OCI-LY1 (cell line): ENCODE results near the gene POLR1B.

Experiments
- H2AFZ ChIP-seq: fragments of 200-600 bp; sonication (generic), shearing (Covaris generic); 2 replicates; pipeline ENCODE4 v1.6.0; 2014; ENCODE audit warnings: antibody characterized with exemption, mild to moderate bottlenecking, low read length
- H3F3A ChIP-seq: fragments of 200-600 bp; sonication (generic), shearing (Covaris generic); 2 replicates; pipeline ENCODE4 v1.6.0; 2014; ENCODE audit warnings: mild to moderate bottlenecking, antibody characterized with exemption, low read length, moderate library complexity; ENCODE audit not compliant: insufficient read depth
- H3K27ac ChIP-seq: fragments of 200-600 bp; sonication (generic); 2 replicates; pipeline ENCODE4 v1.5.1; 2014; ENCODE audit warnings: low read length, mixed run types, mild to moderate bottlenecking, low read depth; ENCODE audit not compliant: poor library complexity, severe bottlenecking
- H3K27me3 ChIP-seq: fragments of 200-600 bp; sonication (generic); 2 replicates; pipeline ENCODE4 v1.6.0; 2014; ENCODE audit warnings: antibody characterized with exemption, mild to moderate bottlenecking, low read length, moderate library complexity; ENCODE audit not compliant: insufficient read depth
- H3K36me3 ChIP-seq: fragments of 200-600 bp; sonication (generic); 2 replicates; pipeline ENCODE4 v1.6.1; 2014; ENCODE audit warnings: mild to moderate bottlenecking, antibody characterized with exemption, low read length, moderate library complexity, mixed read lengths; ENCODE audit not compliant: insufficient read depth
- H3K4me1 ChIP-seq: fragments of 200-600 bp; sonication (generic); 2 replicates; pipeline ENCODE4 v1.5.1; 2014; ENCODE audit warnings: mild to moderate bottlenecking, low read length, moderate library complexity; ENCODE audit not compliant: insufficient read depth, severe bottlenecking
- H3K4me2 ChIP-seq: fragments of 200-600 bp; sonication (generic), shearing (Covaris generic); 2 replicates; pipeline ENCODE4 v1.6.1; 2014; ENCODE audit warnings: low read length
- H3K4me3 ChIP-seq: fragments of 200-600 bp; sonication (generic); 2 replicates; pipeline ENCODE4 v1.5.1; 2014; ENCODE audit warnings: low read length, low read depth, mild to moderate bottlenecking, mixed read lengths; ENCODE audit not compliant: poor library complexity, severe bottlenecking
- H3K79me2 ChIP-seq: fragments of 200-600 bp; shearing (Covaris generic); 2 replicates; pipeline ENCODE4 v1.6.1; 2016; ENCODE audit warnings: mixed run types, low read length, mixed read lengths; ENCODE audit not compliant: insufficient read depth
- H3K9ac ChIP-seq: fragments of 200-600 bp; sonication (generic), shearing (Covaris generic); 2 replicates; pipeline ENCODE4 v1.6.1; 2014; ENCODE audit warnings: mild to moderate bottlenecking, low read length, mixed read lengths
- H3K9me2 ChIP-seq: fragments of 200-600 bp; sonication (generic), shearing (Covaris generic); 2 replicates; pipeline ENCODE4 v1.6.1; 2014; ENCODE audit warnings: low read depth, mild to moderate bottlenecking, low read length, mixed read lengths
- H3K9me3 ChIP-seq: fragments of 200-600 bp; shearing (Covaris generic); 2 replicates; pipeline ENCODE4 v1.6.1; 2014; ENCODE audit warnings: low read length, mixed read lengths
- H4K20me1 ChIP-seq: fragments of 200-600 bp; sonication (generic), shearing (Covaris generic); 2 replicates; pipeline ENCODE4 v1.6.0; 2016; ENCODE audit warnings: mild to moderate bottlenecking, low read length; ENCODE audit not compliant: insufficient read depth
- CTCF ChIP-seq: fragments of 200-600 bp; sonication (generic), shearing (Covaris generic); IDR thresholded peaks from 2 replicates; pipeline ENCODE4 v1.5.1; 2017; ENCODE audit warnings: mild to moderate bottlenecking, antibody characterized with exemption, low read length, moderate library complexity, mixed read lengths
- EZH2 ChIP-seq: fragments of 200-600 bp; sonication (generic), shearing (Covaris generic); IDR thresholded peaks from 2 replicates; pipeline ENCODE4 v1.8.0; 2017; ENCODE audit warnings: borderline replicate concordance, mixed run types, mild to moderate bottlenecking, antibody characterized with exemption, low read length, moderate library complexity, mixed read lengths

The POLR1B gene

GRCh38 chr2:112577756-112578155 is 35.5 kb downstream of the POLR1B start:
- H3K36me3 ChIP-seq: peaks cover 43% of the 10 kb centered on the region

GRCh38 chr2:112579241-112579640 is 37.0 kb downstream of the POLR1B start:
- no peak overlapping the region for H3K4me3 ChIP-seq
- no peak overlapping the region for H3K27ac ChIP-seq
- H3K4me2 ChIP-seq: no peak overlapping the region
- TF ChIP-seq EZH2 (no peak), CTCF (no peak)
- no peak overlapping the region for H2AFZ ChIP-seq
- H3K79me2 ChIP-seq: no peaks in the 10 kb centered on the region
- no peaks in the 10 kb centered on the region for H3K9me2 ChIP-seq
- H3K36me3 ChIP-seq: peaks cover 28% of the 10 kb centered on the region
- H4K20me1 ChIP-seq: no peaks in the 10 kb centered on the region
- H3K4me1 ChIP-seq: peaks cover 19% of the 10 kb centered on the region
- no peaks in the 10 kb centered on the region for H3K27me3 ChIP-seq
- H3K9me3 ChIP-seq: no peaks in the 10 kb centered on the region
- no peak overlapping the region for H3K9ac ChIP-seq
- H3F3A ChIP-seq: 0 out of 2 replicates have a peak, but pooled peaks cover 9% of the 10 kb centered on the region

More at GRCh38 chr2:112577756-112578155, 35.5 kb downstream of the POLR1B start:
- 0 out of 2 replicates have a peak, but pooled peaks cover 5% of the 10 kb centered on the region for H3F3A ChIP-seq
- peaks cover 8% of the 10 kb centered on the region for H3K4me1 ChIP-seq
- no peak overlapping the region for H3K27ac ChIP-seq
- no peak overlapping the region for H3K4me2 ChIP-seq
- H3K9me2 ChIP-seq: no peaks in the 10 kb centered on the region
- no peaks in the 10 kb centered on the region for H4K20me1 ChIP-seq
- H2AFZ ChIP-seq: no peak overlapping the region
- H3K9ac ChIP-seq: no peak overlapping the region
- H3K9me3 ChIP-seq: no peaks in the 10 kb centered on the region
- H3K4me3 ChIP-seq: no peak overlapping the region
- TF ChIP-seq EZH2 (no peak), CTCF (no peak)
- H3K27me3 ChIP-seq: no peaks in the 10 kb centered on the region
- no peaks in the 10 kb centered on the region for H3K79me2 ChIP-seq

- H3K27ac ChIP-seq: no peak overlapping the region
These were observed 37.8 kb downstream of the POLR1B start for GRCh38 chr2:112580084-112580483.

More at GRCh38 chr2:112580084-112580483, 37.8 kb downstream of the POLR1B start:
- TF ChIP-seq EZH2 (no peak), CTCF (no peak)
- H2AFZ ChIP-seq: no peak overlapping the region
- H3K27me3 ChIP-seq: no peaks in the 10 kb centered on the region
- H3K4me2 ChIP-seq: no peak overlapping the region
- H3F3A ChIP-seq: 0 out of 2 replicates have a peak, but pooled peaks cover 9% of the 10 kb centered on the region
- no peaks in the 10 kb centered on the region for H4K20me1 ChIP-seq
- H3K9me3 ChIP-seq: no peaks in the 10 kb centered on the region
- no peak overlapping the region for H3K4me3 ChIP-seq
- H3K4me1 ChIP-seq: peaks cover 22% of the 10 kb centered on the region
- no peak overlapping the region for H3K9ac ChIP-seq
- no peaks in the 10 kb centered on the region for H3K79me2 ChIP-seq
- H3K36me3 ChIP-seq: peaks cover 19% of the 10 kb centered on the region
- no peaks in the 10 kb centered on the region for H3K9me2 ChIP-seq
